Neural progenitor cell (in vitro differentiated cells): ENCODE measurements around the gene CLK3. TPM values are rescaled to one million over a fixed set of nuclear protein-coding genes. Genes with fewer than 3 reads are reported as not detected.

Source experiments
- DNase-seq: peaks from one replicate; pipeline ENCODE4 v3.0.0-alpha.2; 2016; ENCODE audit warnings: low spot score
- H2AFZ ChIP-seq: fragments of 200-600 bp; sonication (generic); replicated peaks from 2 replicates; pipeline ENCODE4 v1.6.1; 2016; ENCODE audit warnings: antibody characterized with exemption
- H3F3A ChIP-seq: fragments of 200-600 bp; sonication (generic); 2 replicates; pipeline ENCODE4 v1.6.1; 2016; ENCODE audit warnings: antibody characterized with exemption, low read depth
- H3K27ac ChIP-seq: fragments of 200-600 bp; sonication (generic); 2 replicates; pipeline ENCODE4 v1.5.1; 2016; ENCODE audit warnings: mild to moderate bottlenecking
- H3K27me3 ChIP-seq: fragments of 200-600 bp; sonication (generic); 2 replicates; pipeline ENCODE4 v1.6.1; 2016; ENCODE audit warnings: mild to moderate bottlenecking, moderate library complexity
- H3K36me3 ChIP-seq: fragments of 200-600 bp; sonication (generic); 2 replicates; pipeline ENCODE4 v1.5.1; 2016
- H3K4me1 ChIP-seq: fragments of 200-600 bp; sonication (generic); 2 replicates; pipeline ENCODE4 v1.6.1; 2016; ENCODE audit warnings: mixed run types
- H3K4me2 ChIP-seq: fragments of 200-600 bp; sonication (generic); 2 replicates; pipeline ENCODE4 v1.6.1; 2016
- H3K4me3 ChIP-seq: fragments of 200-600 bp; sonication (generic); 2 replicates; pipeline ENCODE4 v1.5.1; 2016
- H3K79me2 ChIP-seq: fragments of 200-600 bp; sonication (generic); 2 replicates; pipeline ENCODE4 v1.6.1; 2016; ENCODE audit warnings: low read depth
- H3K9ac ChIP-seq: fragments of 200-600 bp; sonication (generic); 2 replicates; pipeline ENCODE4 v1.6.1; 2016
- H3K9me3 ChIP-seq: fragments of 200-600 bp; sonication (generic); 2 replicates; pipeline ENCODE4 v1.5.1; 2016; ENCODE audit warnings: low read depth
- H4K20me1 ChIP-seq: fragments of 200-600 bp; sonication (generic); 2 replicates; pipeline ENCODE4 v1.6.1; 2016; ENCODE audit warnings: low read depth
- H3K27ac Mint-ChIP-seq: 3 replicates; pipeline ENCODE4 v1.8.0; 2021; ENCODE audit warnings: mixed read lengths
- H3K27me3 Mint-ChIP-seq: 2 replicates; pipeline ENCODE4 v1.8.0; 2022; ENCODE audit warnings: low read depth, mild to moderate bottlenecking, inconsistent platforms, moderate library complexity, mixed read lengths; ENCODE audit not compliant: insufficient read depth
- H3K36me3 Mint-ChIP-seq: 3 replicates; pipeline ENCODE4 v1.8.0; 2021; ENCODE audit warnings: mixed read lengths
- H3K4me1 Mint-ChIP-seq: 3 replicates; pipeline ENCODE4 v1.8.0; 2021; ENCODE audit warnings: mixed read lengths
- H3K4me3 Mint-ChIP-seq: 3 replicates; pipeline ENCODE4 v1.8.0; 2021; ENCODE audit warnings: mild to moderate bottlenecking, moderate library complexity, mixed read lengths
- H3K9me3 Mint-ChIP-seq: 3 replicates; pipeline ENCODE4 v1.8.0; 2020; ENCODE audit warnings: mixed read lengths
- CTCF ChIP-seq: fragments of 200-600 bp; sonication (generic); IDR thresholded peaks from 2 replicates; pipeline ENCODE4 v1.5.1; 2017; ENCODE audit warnings: antibody characterized with exemption, mild to moderate bottlenecking
- EZH2 ChIP-seq: fragments of 200-600 bp; sonication (generic); IDR thresholded peaks from 2 replicates; pipeline ENCODE4 v1.6.1; 2017; ENCODE audit warnings: antibody characterized with exemption, mild to moderate bottlenecking, moderate library complexity
- EZH2phosphoT487 ChIP-seq: fragments of 200-600 bp; sonication (generic); IDR thresholded peaks from 2 replicates; pipeline ENCODE4 v1.6.1; 2017; ENCODE audit warnings: antibody characterized with exemption
- total RNA-seq: library from RNA; depleted of rRNA; stranded (reverse); fragments of >200 nt; gene quantifications from 2 replicates; pipeline ENCODE4 v1.2.3, GENCODE V29; 2015; ENCODE audit warnings: low replicate concordance

Gene CLK3
- total RNA-seq, 1 donor from 2014 or later, result 66.1 TPM

DNA sequence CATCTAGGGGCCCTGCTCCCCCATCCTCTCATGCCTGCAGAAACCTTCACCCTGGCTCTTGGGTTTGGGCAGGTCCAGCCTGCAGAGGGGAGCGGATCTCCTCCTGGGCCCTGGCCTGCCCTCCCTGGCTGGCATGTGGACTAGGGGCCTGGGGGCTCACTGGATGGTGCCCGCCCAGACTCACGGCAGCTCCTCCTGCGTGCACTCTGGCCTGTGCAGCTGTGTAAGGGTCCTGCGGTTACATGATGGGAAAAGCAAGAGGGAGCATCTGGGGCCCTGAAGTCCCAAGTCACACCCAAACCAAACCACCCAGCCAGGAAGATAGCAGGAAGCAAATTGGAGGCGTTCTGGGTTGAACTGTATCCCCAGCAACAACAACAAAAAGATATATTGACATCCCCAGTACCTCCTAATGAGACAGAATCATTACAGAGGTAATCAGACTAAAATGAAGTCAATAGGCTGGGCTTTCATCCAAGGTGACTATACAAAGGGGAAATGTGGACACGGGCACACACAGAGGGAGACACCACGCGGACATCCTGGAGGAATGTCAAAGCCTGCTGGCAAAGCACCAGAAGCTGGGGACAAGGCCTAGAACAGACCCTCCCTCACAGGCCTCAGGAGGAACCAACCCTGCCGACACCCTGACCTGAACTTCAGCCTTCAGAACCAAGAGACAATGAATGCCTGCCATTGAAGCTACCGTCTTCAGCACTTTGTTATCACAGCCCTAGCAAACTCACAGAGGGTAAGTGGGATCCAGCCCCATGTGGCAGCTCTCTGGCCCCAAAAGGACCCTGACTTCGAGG is 10.4 kb upstream of the CLK3 start:
- H3K27me3 Mint-ChIP-seq, result peaks cover 4% of the 10 kb centered on the region
- Histone ChIP-seq H3F3A (no peaks in the 10 kb centered on the region), H3K4me1 (peaks cover 4% of the 10 kb centered on the region), H3K9me3 (no peaks in the 10 kb centered on the region), H3K27ac (no peak overlapping the region), H3K4me3 (no peak overlapping the region), H4K20me1 (peaks cover 6% of the 10 kb centered on the region), H3K9ac (no peak overlapping the region), H3K36me3 (no peaks in the 10 kb centered on the region), H3K79me2 (no peaks in the 10 kb centered on the region), H3K4me2 (no peak overlapping the region), H3K27me3 (no peaks in the 10 kb centered on the region), H2AFZ (no peak overlapping the region)
- H3K36me3 Mint-ChIP-seq, result no peaks in the 10 kb centered on the region
- H3K4me3 Mint-ChIP-seq, result no peak overlapping the region
- peaks cover 4% of the 10 kb centered on the region for H3K4me1 Mint-ChIP-seq
- no peak for DNase-seq
- TF ChIP-seq CTCF (no peak), EZH2phosphoT487 (no peak), EZH2 (no peak)
- H3K9me3 Mint-ChIP-seq, result no peaks in the 10 kb centered on the region
- H3K27ac Mint-ChIP-seq, result no peak overlapping the region

DNA sequence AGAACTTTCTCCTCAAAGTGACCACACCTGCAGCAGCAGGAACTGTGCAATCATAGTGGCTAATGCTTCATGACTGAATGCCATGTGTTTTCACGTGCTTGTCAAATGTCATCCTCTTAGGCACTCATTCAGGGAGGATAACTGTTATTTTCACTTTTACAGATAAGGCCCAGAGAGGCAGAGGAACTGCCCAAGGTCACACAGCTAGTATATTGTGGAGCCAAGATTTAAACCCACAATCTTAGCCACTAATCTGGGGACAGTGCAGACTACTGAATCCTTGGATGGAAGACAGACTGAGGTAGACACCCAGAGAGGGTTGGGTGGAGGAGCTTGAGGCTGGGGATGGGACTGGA is 9.9 kb upstream of the CLK3 start:
- no peak overlapping the region for H2AFZ ChIP-seq
- no peak overlapping the region for H3K4me3 Mint-ChIP-seq
- H3K36me3 ChIP-seq, result no peaks in the 10 kb centered on the region
- H3K27ac Mint-ChIP-seq, result no peak overlapping the region
- DNase-seq, result no peak
- H3K9me3 Mint-ChIP-seq, result no peaks in the 10 kb centered on the region
- H3K4me1 ChIP-seq, result peaks cover 9% of the 10 kb centered on the region
- H3F3A ChIP-seq, result no peaks in the 10 kb centered on the region
- peaks cover 4% of the 10 kb centered on the region for H3K27me3 Mint-ChIP-seq
- H3K36me3 Mint-ChIP-seq, result no peaks in the 10 kb centered on the region
- no peak overlapping the region for H3K4me3 ChIP-seq
- no peak overlapping the region for H3K4me2 ChIP-seq
- no peak for TF ChIP-seq EZH2phosphoT487
- no peak for TF ChIP-seq EZH2
- H3K27ac ChIP-seq, result no peak overlapping the region
- peaks cover 3% of the 10 kb centered on the region for H4K20me1 ChIP-seq
- no peaks in the 10 kb centered on the region for H3K27me3 ChIP-seq
- H3K79me2 ChIP-seq, result no peaks in the 10 kb centered on the region
- no peak overlapping the region for H3K9ac ChIP-seq
- H3K4me1 Mint-ChIP-seq, result peaks cover 4% of the 10 kb centered on the region
- H3K9me3 ChIP-seq, result no peaks in the 10 kb centered on the region

GRCh38 chr15:74608786-74609185 is 6.8 kb upstream of the CLK3 start:
- Histone ChIP-seq H3K4me3 (no peak overlapping the region), H3K9me3 (no peaks in the 10 kb centered on the region), H3K4me1 (peaks cover 9% of the 10 kb centered on the region), H3K79me2 (no peaks in the 10 kb centered on the region), H2AFZ (no peak overlapping the region), H3K9ac (no peak overlapping the region), H3K27ac (no peak overlapping the region), H3F3A (peaks cover 4% of the 10 kb centered on the region), H4K20me1 (no peaks in the 10 kb centered on the region), H3K27me3 (peaks cover 7% of the 10 kb centered on the region), H3K4me2 (no peak overlapping the region), H3K36me3 (no peaks in the 10 kb centered on the region)
- TF ChIP-seq EZH2phosphoT487 (no peak), EZH2 (no peak), CTCF (no peak)
- H3K4me1 Mint-ChIP-seq, result peaks cover 2% of the 10 kb centered on the region
- no peak overlapping the region for H3K27ac Mint-ChIP-seq
- H3K36me3 Mint-ChIP-seq, result no peaks in the 10 kb centered on the region
- DNase-seq, result no peak
- no peak overlapping the region for H3K4me3 Mint-ChIP-seq
- peaks cover 8% of the 10 kb centered on the region for H3K27me3 Mint-ChIP-seq
- no peaks in the 10 kb centered on the region for H3K9me3 Mint-ChIP-seq

DNA sequence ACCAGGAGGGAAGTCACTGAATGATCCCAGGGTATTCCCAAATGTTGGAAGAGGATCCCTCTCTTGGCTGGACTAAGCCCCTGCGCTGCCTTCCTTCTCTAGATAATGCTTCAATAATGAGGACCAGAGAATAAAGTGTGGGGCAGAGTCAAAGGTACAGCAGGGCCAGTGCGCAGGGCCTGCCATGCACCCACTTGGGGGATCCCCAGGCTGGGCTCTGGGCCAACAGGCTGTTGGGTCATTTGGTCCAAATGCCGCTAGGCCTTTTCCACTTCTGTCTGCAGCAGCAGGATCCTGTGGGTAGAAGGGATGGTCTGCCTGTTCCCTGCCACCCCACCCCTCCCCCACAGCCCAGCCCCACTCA is 5.7 kb upstream of the CLK3 start:
- peaks cover 10% of the 10 kb centered on the region for H3K27me3 Mint-ChIP-seq
- Histone ChIP-seq H3K79me2 (no peaks in the 10 kb centered on the region), H3K27me3 (peaks cover 10% of the 10 kb centered on the region)

More for the DNA sequence above, 5.7 kb upstream of the CLK3 start:
- H3K4me3 ChIP-seq, result no peak overlapping the region
- H4K20me1 ChIP-seq, result no peaks in the 10 kb centered on the region
- Mint-ChIP-seq H3K9me3 (no peaks in the 10 kb centered on the region), H3K36me3 (no peaks in the 10 kb centered on the region), H3K27ac (no peak overlapping the region), H3K4me1 (peaks cover 2% of the 10 kb centered on the region), H3K4me3 (peak overlapping the region; percentile 21)
- peak overlapping the region; percentile 20 for H3K9ac ChIP-seq
- no peak overlapping the region for H3K4me2 ChIP-seq
- DNase-seq, result no peak
- H3K9me3 ChIP-seq, result no peaks in the 10 kb centered on the region
- H3K36me3 ChIP-seq, result no peaks in the 10 kb centered on the region
- TF ChIP-seq CTCF, result no peak
- no peak for TF ChIP-seq EZH2
- TF ChIP-seq EZH2phosphoT487, result no peak
- H3K4me1 ChIP-seq, result peaks cover 14% of the 10 kb centered on the region
- no peak overlapping the region for H2AFZ ChIP-seq
- H3K27ac ChIP-seq, result no peak overlapping the region
- H3F3A ChIP-seq, result peaks cover 14% of the 10 kb centered on the region
